ENCODE results near the gene HNRNPAB. TPM values are rescaled to one million over a fixed set of nuclear protein-coding genes. Genes with fewer than 3 reads are reported as not detected.

The HNRNPAB gene
- total RNA-seq, result 309 and 310 TPM in 2 replicates
- 165 and 207 TPM in 2 replicates for polyA plus RNA-seq
- 155 and 191 TPM in 2 replicates for polyA plus RNA-seq (2011; cell fraction: cytosol; rRNA removed)
- 103 and 152 TPM in 2 replicates for polyA plus RNA-seq (2011; cell fraction: nucleus; rRNA removed)
- polyA plus RNA-seq (2012), result 163 and 250 TPM in 2 replicates
- 77.1 and 81.4 TPM in 2 replicates for polyA minus RNA-seq
- polyA minus RNA-seq (2011; cell fraction: cytosol; rRNA and poly(A)+ RNA removed), result 90.1 TPM
- polyA minus RNA-seq (2011; cell fraction: nucleus; rRNA and poly(A)+ RNA removed), result 32.1 and 36.1 TPM in 2 replicates
- Bru-seq, nascent RNA, result percentile 98 among the genes with signal in this experiment
- BruChase-seq, experiment 1, labeled RNA remaining after a 6-hour chase, result percentile 99 among the genes with signal in this experiment
- percentile 99 among the genes with signal in this experiment for BruChase-seq, experiment 2, labeled RNA remaining after a 2-hour chase
- long read RNA-seq, transcript HNRNPAB-201 (7 exons, 1,602 nt), result minor isoform, 34 of 151 reads
- long read RNA-seq, transcript HNRNPAB-202 (8 exons, 1,796 nt), result major isoform, 41 of 151 reads
- long read RNA-seq, transcript HNRNPAB-205 (6 exons, 1,674 nt), result minor isoform, 14 of 151 reads
- long read RNA-seq, transcript HNRNPAB-204 (7 exons, 1,785 nt), result minor isoform, 10 of 151 reads
- long read RNA-seq, partial matches to known transcripts, result 45 of 151 reads
- long read RNA-seq, other reads (novel, unspliced or antisense), result 7 of 151 reads

- peak; percentile 100 for TF ChIP-seq POLR2A (IDR thresholded peaks at IDR 0.05; ENCODE audit: low read depth, low read length)
- no peak for TF ChIP-seq CTCF (IDR thresholded peaks at IDR 0.05; ENCODE audit: extremely low read depth in 1 of 2, insufficient read depth in 1 of 2, low read depth in 1 of 2, low read length in 2 of 2)
- TF ChIP-seq POLR2AphosphoS5 (IDR thresholded peaks at IDR 0.05; ENCODE audit: insufficient read depth, low read depth, low read length), result peak; percentile 100
- no peak for TF ChIP-seq EZH2 (IDR thresholded peaks at IDR 0.05; ENCODE audit: borderline replicate concordance, low read depth, low read length, severe bottlenecking)
- peak; percentile 15 for TF ChIP-seq MAX (IDR thresholded peaks at IDR 0.05; ENCODE audit: insufficient read depth, insufficient read length)
- no peak for TF ChIP-seq MYC (IDR thresholded peaks at IDR 0.05; ENCODE audit: low read depth, low read length)
- no peak for TF ChIP-seq GATA2 (IDR thresholded peaks at IDR 0.05; ENCODE audit: insufficient read depth, insufficient read length, low read depth, low read length)
- TF ChIP-seq FOS (IDR thresholded peaks at IDR 0.05; ENCODE audit: borderline replicate concordance, insufficient read depth, low read length), result no peak
- TF ChIP-seq JUN (IDR thresholded peaks at IDR 0.05; ENCODE audit: borderline replicate concordance, insufficient read depth, insufficient read length, low read depth), result no peak
- no peaks in the 10 kb centered on the region for H3K27me3 ChIP-seq (ENCODE audit: control insufficient read depth in 2 of 2, insufficient read depth in 2 of 2, low read length in 2 of 2)
- peaks cover 4% of the 10 kb centered on the region for H4K20me1 ChIP-seq (replicated peaks; ENCODE audit: control insufficient read depth, extremely low read depth, insufficient read depth, low read length)
- no TSS peak for BruUV-seq (replicated peaks)
- H3K79me2 ChIP-seq (ENCODE audit: control insufficient read depth, insufficient read depth, low read length), result peaks cover 52% of the 10 kb centered on the region
- H3K36me3 ChIP-seq (ENCODE audit: control insufficient read depth in 2 of 2, extremely low read depth in 1 of 2, insufficient read depth in 2 of 2, low read length in 2 of 2), result peaks cover 20 to 24% of the 10 kb centered on the region in 2 experiments
- H2AFZ ChIP-seq (ENCODE audit: low read depth, low read length), result peak within 1 kb of the TSS; percentile 58
- FAIRE-seq (peak; percentile 98), DNase-seq (ENCODE audit: low read depth, low spot score) (peak; percentile 96)
- intact Hi-C loops (cut with micrococcal nuclease), result loop anchor here (1.0 to 2.0 kb wide), 4 partner anchors 28 to 128 kb away; partner anchors contain the start of gene PHYKPL
- H3K4me2 ChIP-seq (ENCODE audit: insufficient read depth, low read length), result peak within 1 kb of the TSS; percentile 69
- dilution Hi-C loops (cut with MboI; ENCODE audit: extremely low pct_ligation_motif_present, low sequenced_read_pairs), result no loop called here
- peaks cover 22% of the 10 kb centered on the region for H3K4me1 ChIP-seq (ENCODE audit: control insufficient read depth, extremely low read depth, insufficient read depth, low read length)
- CTCF ChIA-PET, result interaction anchor here (0.9 to 1.1 kb wide), 4 partner anchors 9 to 129 kb away, joined by 3 to 9 read pairs (median 4); no protein-coding TSS in a partner anchor
- no peaks in the 10 kb centered on the region for H3K9me1 ChIP-seq (replicated peaks; ENCODE audit: control insufficient read depth, extremely low read depth, insufficient read depth, low read length)
- POLR2A ChIA-PET, result interaction anchor here (0.6 to 1.5 kb wide), 9 partner anchors 10 to 251 kb away, joined by 3 to 13 read pairs (median 4); partner anchors contain the start of gene NHP2
- no peaks in the 10 kb centered on the region for H3K9me3 ChIP-seq (replicated peaks; ENCODE audit: control insufficient read depth, insufficient read depth, low read length)
- H3K9ac ChIP-seq (replicated peaks; ENCODE audit: extremely low read depth, insufficient read depth, low read length), result peak within 1 kb of the TSS; percentile 89
- peak within 1 kb of the TSS; percentile 65 for H3K27ac ChIP-seq (ENCODE audit: insufficient read depth, low read depth, low read length)
- peak within 1 kb of the TSS; percentile 66 to 93 (median 81) for H3K4me3 ChIP-seq (replicated peaks in 1 of 3; ENCODE audit: insufficient read depth in 1 of 3, low read depth in 1 of 3, low read length in 3 of 3)
Measured at GRCh38 chr5:178204182-178204934, at the start of gene HNRNPAB. Gene HNRNPAB, plus strand, starts transcription at chr5:178204533. Its CDS starts 305 bp downstream, at chr5:178204838.
